ENCODE results near the gene L3MBTL4. TPM values are rescaled to one million over a fixed set of nuclear protein-coding genes. Genes with fewer than 3 reads are reported as not detected.

Gene L3MBTL4
- total and polyA plus RNA-seq, 4 donors: 2.3 to 15.0 (median 5.0) TPM

GRCh38 chr18:5963267-5963666, 451.4 kb downstream of the L3MBTL4 start:
- Histone ChIP-seq H3K27ac (ENCODE audit: low read depth in 1 of 2, low read length in 2 of 2) (no peak overlapping the region), H3K36me3 (ENCODE audit: control insufficient read depth in 4 of 4, insufficient read depth in 3 of 4, low read depth in 1 of 4, low read length in 3 of 4) (peaks cover 0 to 10% (median 2%) of the 10 kb centered on the region in 4 donors), H3K9ac (ENCODE audit: low read depth in 1 of 2, low read length in 2 of 2) (no peak overlapping the region), H3K4me1 (ENCODE audit: control insufficient read depth in 4 of 4, insufficient read depth in 4 of 4, low read length in 3 of 4) (no peaks in the 10 kb centered on the region), H3K4me3 (ENCODE audit: low read depth in 1 of 3, low read length in 3 of 3) (no peak overlapping the region), H3K27me3 (ENCODE audit: control insufficient read depth in 4 of 4, insufficient read depth in 4 of 4, low read length in 3 of 4) (no peaks in the 10 kb centered on the region), H3K9me3 (ENCODE audit: control insufficient read depth in 4 of 4, low read length in 3 of 4) (no peaks in the 10 kb centered on the region)
- DNase-seq (ENCODE audit: low spot score): no peak
- 97% methylated on average over 7 of the region's 7 CpGs for WGBS
- TF ChIP-seq RAD21 (IDR thresholded peaks at IDR 0.05) (no peak), JUND (IDR thresholded peaks at IDR 0.05) (no peak), ATF3 (IDR thresholded peaks at IDR 0.05) (no peak), ZBTB33 (IDR thresholded peaks at IDR 0.05) (no peak), REST (IDR thresholded peaks at IDR 0.05) (no peak), RXRA (IDR thresholded peaks at IDR 0.05) (no peak), HNF4A (conservative IDR thresholded peaks at IDR 0.05) (no peak), EGR1 (IDR thresholded peaks at IDR 0.05; ENCODE audit: low read depth in 2 of 2) (no peak), NR2F2 (IDR thresholded peaks at IDR 0.05) (no peak), FOXA1 (IDR thresholded peaks at IDR 0.05) (no peak), SP1 (IDR thresholded peaks at IDR 0.05) (no peak), TAF1 (conservative IDR thresholded peaks at IDR 0.05) (no peak), YY1 (IDR thresholded peaks at IDR 0.05) (no peak), FOXA2 (IDR thresholded peaks at IDR 0.05) (no peak)

- 76% methylated on average over 6 of the region's 6 CpGs for WGBS
- H3K9ac ChIP-seq (ENCODE audit: low read depth in 1 of 2, low read length in 2 of 2): no peak overlapping the region
- H3K4me3 ChIP-seq (ENCODE audit: low read depth in 1 of 3, low read length in 3 of 3): no peak overlapping the region
- no peaks in the 10 kb centered on the region for H3K27me3 ChIP-seq (ENCODE audit: control insufficient read depth in 4 of 4, insufficient read depth in 4 of 4, low read length in 3 of 4)
- no peaks in the 10 kb centered on the region for H3K4me1 ChIP-seq (ENCODE audit: control insufficient read depth in 4 of 4, insufficient read depth in 4 of 4, low read length in 3 of 4)
- H3K36me3 ChIP-seq (ENCODE audit: control insufficient read depth in 4 of 4, insufficient read depth in 3 of 4, low read depth in 1 of 4, low read length in 3 of 4): peaks cover 0 to 10% (median under 1%) of the 10 kb centered on the region in 4 donors
- DNase-seq (ENCODE audit: low spot score): no peak
- H3K9me3 ChIP-seq (ENCODE audit: control insufficient read depth in 4 of 4, low read length in 3 of 4): no peaks in the 10 kb centered on the region
- H3K27ac ChIP-seq (ENCODE audit: low read depth in 1 of 2, low read length in 2 of 2): no peak overlapping the region
- no peak for TF ChIP-seq GABPA (IDR thresholded peaks at IDR 0.05 in 1 of 2, conservative IDR thresholded peaks at IDR 0.05 in 1 of 2)
- no peak for TF ChIP-seq YY1 (IDR thresholded peaks at IDR 0.05)
- TF ChIP-seq MAX (IDR thresholded peaks at IDR 0.05): no peak
- no peak for TF ChIP-seq HNF4G (IDR thresholded peaks at IDR 0.05)
- TF ChIP-seq ATF3 (IDR thresholded peaks at IDR 0.05): no peak
- no peak for TF ChIP-seq TAF1 (conservative IDR thresholded peaks at IDR 0.05)
- no peak for TF ChIP-seq FOXA2 (IDR thresholded peaks at IDR 0.05)
- no peak for TF ChIP-seq CTCF (IDR thresholded peaks at IDR 0.05; ENCODE audit: low read depth, low read length, missing input control)
- no peak for TF ChIP-seq RXRA (IDR thresholded peaks at IDR 0.05)
- no peak for TF ChIP-seq RAD21 (IDR thresholded peaks at IDR 0.05)
- no peak for TF ChIP-seq REST (IDR thresholded peaks at IDR 0.05)
- no peak for TF ChIP-seq NR2F2 (IDR thresholded peaks at IDR 0.05)
- no peak for TF ChIP-seq ZBTB33 (IDR thresholded peaks at IDR 0.05)
- TF ChIP-seq JUND (IDR thresholded peaks at IDR 0.05): no peak
- no peak for TF ChIP-seq SP1 (IDR thresholded peaks at IDR 0.05)
Observed at GRCh38 chr18:5962362-5962761, 452.3 kb downstream of the L3MBTL4 start.

Data from liver (tissue), 9 donors.